Posterior cingulate gyrus (tissue), 11 donors: ENCODE results near the gene VMP1.

Experiments
- DNase-seq, 10 donors: peaks; one replicate each; pipeline versions ENCODE4 v3.0.0 to v3.0.0-alpha.2; 2020 to 2021; ENCODE audit warnings: mixed read lengths in 3 of 10
- intact Hi-C: fragments of 100-400 bp; cut with DNase I; formaldehyde crosslinking; loops from one replicate; pipeline ENCODE4 v1.15.1; 2023

The VMP1 gene

DNA sequence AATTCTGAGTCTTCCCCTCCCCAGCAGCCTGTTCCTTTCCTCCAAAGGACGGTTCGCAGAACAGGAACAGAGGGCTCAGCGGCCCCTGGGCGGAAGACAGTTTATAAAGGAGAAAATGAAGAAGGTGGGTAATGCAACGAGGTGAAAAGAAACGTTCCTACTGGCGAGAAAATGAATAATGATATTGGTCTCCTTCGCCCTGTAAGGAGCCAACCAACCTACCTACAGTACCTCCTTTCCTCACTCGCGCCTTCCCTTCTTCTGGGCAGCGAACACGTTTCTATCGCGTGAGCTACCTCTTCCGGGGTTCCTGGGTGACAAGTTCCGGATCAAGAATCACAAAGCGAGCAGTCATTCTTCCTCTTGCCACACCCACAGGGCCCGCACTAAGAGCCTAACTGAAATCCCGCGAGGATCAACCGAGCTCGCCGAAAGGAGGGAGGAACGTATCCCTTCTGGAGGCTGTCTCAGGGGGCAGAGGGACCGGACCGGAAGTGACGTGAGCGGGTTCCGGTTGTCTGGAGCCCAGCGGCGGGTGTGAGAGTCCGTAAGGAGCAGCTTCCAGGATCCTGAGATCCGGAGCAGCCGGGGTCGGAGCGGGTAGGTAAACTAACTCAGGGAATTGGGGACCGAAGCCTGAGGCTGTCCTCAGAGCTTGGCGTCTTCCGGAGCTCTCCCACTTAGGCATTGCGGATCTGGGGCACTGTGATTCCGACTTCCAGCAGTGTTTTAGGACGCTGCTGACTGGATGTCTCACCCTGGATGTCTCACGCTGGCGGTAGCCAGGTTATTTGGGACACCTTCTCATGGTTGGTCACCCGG, at the start of gene VMP1, which contains the start of gene PTRH2:
TSS of gene VMP1 (plus strand) at position 506 of the 822 bp plus-strand sequence. CDS start 23,793 bp downstream, outside the sequence.
TSS of gene PTRH2 (minus strand) at position 282 of the 822 bp plus-strand sequence. CDS start 9,452 bp downstream, outside the sequence.
- peak; percentile 97 to 100 (median 99) for DNase-seq
- intact Hi-C loops = loop anchor here (2.0 kb wide), 1 partner anchor 89 kb away; the partner anchor contains the start of gene CLTC

DNA sequence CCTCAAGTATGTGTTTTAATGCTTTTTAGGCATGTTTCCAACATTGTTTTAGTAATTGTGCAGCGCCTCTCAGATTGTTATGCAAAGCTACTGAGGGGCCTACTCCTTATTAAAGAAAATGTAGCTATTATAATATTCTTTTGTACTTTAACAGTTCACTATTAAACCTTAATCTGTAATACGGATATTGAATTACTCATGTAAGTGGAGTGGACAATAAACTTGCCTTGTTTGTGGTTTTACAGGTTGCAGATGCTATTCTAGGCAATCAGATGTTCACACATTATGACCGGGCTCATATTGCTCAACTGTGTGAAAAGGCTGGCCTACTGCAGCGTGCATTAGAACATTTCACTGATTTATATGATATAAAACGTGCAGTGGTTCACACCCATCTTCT, 41.2 kb upstream of the VMP1 start:
- intact Hi-C loops = no loop called here
- DNase-seq = no peak

DNA sequence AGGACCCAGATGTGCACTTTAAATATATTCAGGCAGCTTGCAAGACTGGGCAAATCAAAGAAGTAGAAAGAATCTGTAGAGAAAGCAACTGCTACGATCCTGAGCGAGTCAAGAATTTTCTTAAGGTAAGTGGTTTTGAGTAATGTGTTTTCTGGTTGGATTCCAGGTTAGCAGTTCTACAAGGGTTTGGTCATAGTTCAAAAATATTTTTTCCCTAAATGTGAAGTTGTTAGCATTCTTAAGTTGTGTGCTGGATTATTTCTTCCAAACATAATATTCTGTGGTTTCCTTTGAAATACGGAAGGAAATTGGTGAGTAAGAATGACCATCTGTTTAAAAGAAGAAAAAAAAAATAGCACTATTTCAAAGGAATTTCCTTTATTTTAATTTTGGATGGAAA, 38.6 kb upstream of the VMP1 start:
- intact Hi-C loops = no loop called here
- no peak for DNase-seq

DNA sequence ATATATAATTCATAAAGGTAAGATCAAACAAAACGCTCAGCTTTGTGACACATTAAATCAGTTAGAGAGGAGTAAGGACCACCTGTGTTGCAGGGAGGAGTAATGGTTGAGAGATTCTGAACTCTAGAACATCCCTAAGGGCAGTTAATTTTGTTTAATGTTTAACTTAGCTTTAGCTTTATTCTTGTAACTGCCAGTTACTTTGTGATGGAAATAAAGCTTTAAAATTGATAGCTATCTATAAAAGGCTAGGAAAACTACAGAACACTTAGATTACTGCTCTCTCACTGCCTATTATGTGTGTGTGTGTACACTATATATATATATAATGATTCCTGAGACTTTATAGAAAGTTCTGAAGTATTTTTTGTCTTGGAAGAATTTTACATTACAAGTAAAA, 38.0 kb upstream of the VMP1 start:
- DNase-seq = no peak
- intact Hi-C loops = no loop called here

DNA sequence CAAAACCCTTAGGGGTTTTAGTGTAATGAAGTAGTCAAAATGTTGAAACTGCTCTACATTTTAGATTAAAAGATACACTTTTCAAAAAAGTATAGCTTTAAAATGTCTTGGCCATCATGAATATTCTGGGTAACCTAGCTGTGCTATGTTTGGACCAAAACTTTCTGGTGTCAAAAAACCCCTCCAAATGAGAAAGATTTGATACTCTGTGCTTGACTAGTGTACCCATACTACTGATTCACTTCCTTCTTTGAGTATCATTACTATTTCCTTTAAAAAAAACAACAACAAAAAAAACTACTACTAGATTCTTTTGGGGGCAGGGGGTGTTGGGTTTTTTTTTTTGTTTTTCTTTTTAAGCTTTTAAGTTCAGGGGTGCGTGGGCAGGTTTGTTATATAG, 37.5 kb upstream of the VMP1 start:
- intact Hi-C loops = no loop called here

DNA sequence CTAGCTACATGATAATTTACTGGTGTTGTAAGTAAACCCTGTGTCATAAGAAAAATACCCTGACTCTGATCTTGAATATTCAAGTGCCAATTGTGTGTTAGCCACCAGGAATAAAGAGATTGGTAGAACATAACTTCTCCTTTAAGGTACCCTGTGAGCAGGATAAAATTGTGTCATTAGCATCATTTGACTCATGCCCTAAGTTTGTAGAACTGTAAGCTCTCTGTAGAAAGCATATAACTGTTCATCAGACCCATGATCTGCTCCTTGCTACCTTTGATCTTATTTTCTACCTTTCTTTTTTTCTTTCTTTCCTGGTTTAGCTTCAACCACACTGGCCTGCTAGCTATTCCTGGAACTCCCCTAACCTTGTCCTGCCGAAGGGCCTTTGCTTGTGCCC, 36.1 kb upstream of the VMP1 start:
- intact Hi-C loops = no loop called here
- DNase-seq = no peak

More for the DNA sequence above, 37.5 kb upstream of the VMP1 start:
- no peak for DNase-seq

DNA sequence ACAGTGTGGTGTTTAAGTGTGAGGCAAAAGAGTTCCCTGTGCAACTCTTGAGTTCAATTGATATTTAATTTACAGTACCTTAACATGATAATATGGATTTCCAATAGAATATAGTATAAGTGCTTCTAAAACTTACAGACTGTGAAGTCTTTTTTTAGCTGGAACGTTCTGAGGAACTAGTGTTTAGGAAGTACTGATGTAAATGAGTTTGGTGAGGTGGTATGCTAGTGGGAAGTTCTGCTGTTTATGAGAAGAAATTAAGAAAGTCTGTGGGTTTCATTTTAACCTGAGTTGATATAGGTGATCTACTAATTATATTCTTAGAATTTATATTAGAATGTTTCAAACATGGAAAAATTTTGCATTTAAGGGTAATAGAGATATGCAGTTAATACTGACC, 32.2 kb upstream of the VMP1 start:
- DNase-seq = no peak
- intact Hi-C loops = no loop called here

DNA sequence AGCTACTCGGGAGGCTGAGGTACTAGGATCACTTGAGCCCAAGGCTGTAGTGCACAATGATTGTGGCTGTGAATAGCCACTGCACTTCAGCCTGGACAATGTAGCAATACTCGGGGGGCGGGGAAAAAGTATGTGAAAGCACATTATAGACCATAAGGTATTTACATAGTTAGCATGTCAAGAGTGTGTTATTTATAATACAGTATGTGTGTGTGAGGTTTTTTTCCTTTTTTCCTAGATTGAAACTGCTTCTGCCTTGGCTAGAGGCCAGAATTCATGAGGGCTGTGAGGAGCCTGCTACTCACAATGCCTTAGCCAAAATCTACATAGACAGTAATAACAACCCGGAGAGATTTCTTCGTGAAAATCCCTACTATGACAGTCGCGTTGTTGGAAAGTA, 30.7 kb upstream of the VMP1 start:
- no peak for DNase-seq
- intact Hi-C loops = no loop called here

DNA sequence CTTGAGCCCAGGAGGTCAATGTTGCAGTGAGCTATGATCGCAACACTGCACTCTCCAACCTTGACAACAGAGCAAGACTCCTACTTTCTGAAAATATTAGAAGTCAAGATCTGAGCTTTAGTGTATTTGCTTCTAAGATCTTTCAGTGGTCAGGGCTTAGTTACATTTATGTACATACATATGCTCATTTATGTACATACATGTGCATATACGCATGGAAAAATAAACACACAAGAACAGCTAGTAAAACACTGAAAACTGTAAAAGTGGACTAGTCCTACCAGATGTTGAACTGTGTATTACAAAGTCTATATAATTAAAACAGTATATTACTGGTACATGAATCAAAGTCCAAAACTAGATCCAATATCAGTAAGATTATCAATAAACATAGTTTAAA, 28.5 kb upstream of the VMP1 start:
- no peak for DNase-seq

DNA sequence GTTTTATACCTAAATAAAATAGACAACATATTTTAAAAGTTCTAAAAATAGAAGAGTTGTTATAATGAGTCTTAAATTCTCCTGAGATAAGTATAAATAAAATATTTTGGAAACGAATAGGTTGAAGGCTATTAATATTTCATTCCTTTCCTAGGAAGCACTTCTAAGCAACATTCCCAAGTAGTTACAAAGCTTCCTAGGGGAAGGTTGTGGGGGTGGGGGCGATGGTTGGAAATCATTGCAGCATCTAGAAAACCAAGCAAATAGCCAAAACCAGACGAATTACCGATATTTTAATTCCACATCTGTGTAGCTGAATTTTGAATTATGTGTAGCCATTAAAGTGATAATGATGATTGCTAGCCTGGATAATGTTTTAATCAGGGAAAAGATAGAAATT, 27.1 kb upstream of the VMP1 start:
- intact Hi-C loops = no loop called here
- no peak for DNase-seq

More for the DNA sequence above, 28.5 kb upstream of the VMP1 start:
- intact Hi-C loops = no loop called here

DNA sequence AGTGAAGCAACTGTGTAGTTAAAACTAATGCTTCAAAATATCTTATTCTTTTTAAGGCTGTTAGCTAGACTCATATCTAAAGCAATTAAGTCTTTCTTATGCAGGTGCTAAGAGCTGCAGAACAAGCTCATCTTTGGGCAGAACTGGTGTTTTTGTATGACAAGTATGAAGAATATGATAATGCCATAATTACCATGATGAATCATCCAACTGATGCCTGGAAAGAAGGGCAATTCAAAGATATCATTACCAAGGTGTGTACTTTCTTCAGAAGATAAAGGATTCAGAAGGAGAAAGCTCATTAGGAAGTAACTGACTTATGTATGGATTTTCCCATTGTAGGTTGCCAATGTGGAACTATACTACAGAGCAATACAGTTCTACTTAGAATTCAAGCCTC, 24.2 kb upstream of the VMP1 start:
- no peak for DNase-seq
- intact Hi-C loops = no loop called here

DNA sequence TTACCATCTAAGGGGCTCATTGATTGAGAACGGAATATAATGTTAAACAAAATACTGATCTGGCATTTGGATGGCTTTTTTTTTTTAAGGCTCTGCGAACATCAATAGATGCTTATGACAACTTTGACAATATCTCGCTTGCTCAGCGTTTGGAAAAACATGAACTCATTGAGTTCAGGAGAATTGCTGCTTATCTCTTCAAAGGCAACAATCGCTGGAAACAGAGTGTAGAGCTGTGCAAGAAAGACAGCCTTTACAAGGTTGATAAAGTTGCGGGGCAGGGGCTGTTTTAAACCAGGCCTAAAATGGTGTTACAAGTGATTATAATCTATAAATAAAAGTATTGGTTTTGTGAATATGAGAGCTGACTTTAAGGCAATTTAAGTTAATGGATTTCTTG, 22.5 kb upstream of the VMP1 start:
- intact Hi-C loops = no loop called here
- no peak for DNase-seq

DNA sequence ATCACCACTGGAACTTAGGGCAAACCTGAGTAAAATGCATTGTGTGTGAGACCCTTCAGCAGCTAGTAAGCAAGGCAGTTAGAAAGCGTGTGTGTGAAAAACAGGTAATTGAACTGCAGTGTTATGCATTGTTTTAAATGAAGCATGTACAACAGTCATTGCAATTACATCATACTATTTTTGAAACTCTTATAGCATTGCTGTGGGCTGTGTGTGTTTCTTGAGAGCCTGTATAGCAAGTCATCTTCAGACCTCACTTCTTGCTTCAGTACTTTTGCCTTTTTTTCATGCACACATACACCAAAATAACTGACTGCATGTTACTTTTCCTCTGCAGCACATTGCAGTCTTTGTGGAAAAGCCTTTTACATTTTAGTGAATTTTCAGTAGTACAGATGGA, 19.4 kb upstream of the VMP1 start:
- no peak for DNase-seq
- intact Hi-C loops = no loop called here

DNA sequence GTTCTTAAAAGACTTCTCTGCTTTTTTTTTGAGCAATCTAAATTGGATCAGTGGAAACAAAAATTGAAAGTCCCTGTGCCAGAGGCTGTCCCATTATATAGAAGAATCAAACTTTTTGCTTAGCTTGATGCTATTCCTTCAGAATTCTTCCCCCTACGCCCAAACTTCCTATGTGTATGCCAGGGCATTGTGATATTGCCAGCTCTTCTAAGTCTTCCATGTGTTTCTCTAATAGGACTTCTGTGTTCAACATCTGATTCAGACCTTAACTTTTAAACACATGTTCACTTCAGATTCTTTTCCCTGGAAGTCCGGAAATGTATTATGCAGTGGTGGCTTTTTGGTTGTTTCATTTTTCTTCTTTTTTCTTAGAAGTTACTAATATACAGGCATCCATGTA, 19.0 kb upstream of the VMP1 start:
- no peak for DNase-seq
- intact Hi-C loops = no loop called here

DNA sequence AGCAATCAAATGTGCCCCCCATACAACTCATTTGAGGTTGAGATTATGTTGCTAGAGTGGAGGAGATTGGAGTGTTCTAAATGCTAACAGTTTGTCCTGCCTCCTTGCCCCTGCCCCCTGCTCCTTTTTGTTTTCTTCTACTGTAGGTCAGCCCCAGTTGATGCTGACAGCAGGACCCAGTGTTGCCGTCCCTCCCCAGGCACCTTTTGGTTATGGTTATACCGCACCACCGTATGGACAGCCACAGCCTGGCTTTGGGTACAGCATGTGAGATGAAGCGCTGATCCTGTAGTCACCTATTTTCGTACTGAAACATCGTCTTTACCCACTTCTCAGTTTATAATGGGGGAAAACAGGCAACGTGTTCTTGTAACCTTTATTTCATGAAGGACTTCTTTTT, 13.9 kb upstream of the VMP1 start:
- DNase-seq = no peak
- intact Hi-C loops = no loop called here

DNA sequence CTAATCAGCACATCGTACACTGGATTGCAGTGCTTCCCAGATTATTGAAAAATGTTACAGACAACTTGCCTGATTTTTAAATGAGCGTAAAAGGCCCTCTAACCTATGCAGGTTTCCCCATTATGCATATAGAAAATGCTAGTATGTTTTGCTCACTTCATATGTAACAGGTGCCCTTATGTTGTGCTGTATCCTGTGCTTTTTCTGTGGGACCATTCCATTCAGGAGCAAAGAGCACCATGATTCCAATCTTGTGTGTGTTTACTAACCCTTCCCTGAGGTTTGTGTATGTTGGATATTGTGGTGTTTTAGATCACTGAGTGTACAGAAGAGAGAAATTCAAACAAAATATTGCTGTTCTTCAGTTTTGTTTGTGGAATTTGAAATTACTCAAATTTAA, 13.1 kb upstream of the VMP1 start:
- intact Hi-C loops = no loop called here
- DNase-seq = no peak

DNA sequence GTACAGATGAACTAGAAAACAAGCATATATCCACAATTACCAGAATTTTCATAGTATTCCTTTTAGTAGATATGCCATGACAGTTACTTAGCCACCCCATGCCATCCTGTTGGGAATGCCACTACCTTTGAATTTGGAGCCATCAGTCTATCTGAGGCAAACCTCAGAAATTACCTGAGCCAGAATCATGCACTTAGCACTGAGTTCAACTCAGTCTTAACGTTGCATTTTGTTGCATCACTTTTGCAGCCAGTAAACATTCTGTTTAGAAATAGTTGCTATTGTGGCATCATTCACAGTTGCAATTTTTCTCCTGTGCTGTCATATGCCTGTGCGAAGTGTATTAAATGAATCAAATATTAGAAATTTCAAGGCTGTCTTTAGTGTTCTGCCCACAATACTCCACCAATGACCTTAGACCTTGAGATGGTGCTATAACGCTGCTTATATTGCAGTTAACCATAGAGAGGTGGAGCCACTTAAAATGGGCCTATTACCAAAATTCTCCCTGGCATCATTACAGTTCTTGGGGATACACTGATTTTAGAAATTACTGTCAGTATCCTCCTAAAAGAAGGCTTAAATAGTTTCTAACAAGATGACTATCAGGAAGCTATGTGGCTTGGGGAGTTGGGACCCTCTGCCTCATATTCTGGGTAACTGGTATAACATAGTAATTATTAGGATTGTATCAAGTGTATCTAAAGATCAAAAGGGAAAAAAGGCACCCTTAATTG, 11.3 kb upstream of the VMP1 start:
- DNase-seq = no peak
- intact Hi-C loops = no loop called here

DNA sequence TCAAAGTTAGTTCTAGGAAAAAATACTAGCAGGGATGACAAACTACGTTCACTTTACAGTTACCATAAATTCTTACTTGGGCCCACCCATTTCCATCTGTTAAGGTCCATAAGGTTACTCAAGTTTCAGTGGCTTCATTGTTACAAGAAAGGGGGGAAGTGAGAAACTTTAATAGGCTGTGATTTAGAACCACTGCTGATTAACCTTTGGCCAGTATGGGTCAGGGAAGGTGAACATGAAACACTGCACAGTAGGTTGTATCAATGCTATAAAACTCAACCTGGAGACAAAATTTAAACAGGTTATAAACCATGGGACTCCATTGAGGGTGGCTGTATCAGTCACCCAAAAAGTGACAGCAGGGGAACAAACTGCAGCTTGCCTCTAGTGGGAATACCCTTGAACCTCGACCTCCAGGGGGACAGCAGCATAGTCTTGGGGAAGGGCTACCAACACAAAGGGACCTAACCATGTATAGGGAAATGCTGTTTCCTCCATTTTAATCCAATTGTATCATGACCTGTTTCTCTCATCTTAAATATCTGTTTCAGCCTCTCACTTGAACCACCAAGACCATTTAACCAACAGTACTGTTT, 10.7 kb upstream of the VMP1 start:
- intact Hi-C loops = no loop called here
- no peak for DNase-seq

DNA sequence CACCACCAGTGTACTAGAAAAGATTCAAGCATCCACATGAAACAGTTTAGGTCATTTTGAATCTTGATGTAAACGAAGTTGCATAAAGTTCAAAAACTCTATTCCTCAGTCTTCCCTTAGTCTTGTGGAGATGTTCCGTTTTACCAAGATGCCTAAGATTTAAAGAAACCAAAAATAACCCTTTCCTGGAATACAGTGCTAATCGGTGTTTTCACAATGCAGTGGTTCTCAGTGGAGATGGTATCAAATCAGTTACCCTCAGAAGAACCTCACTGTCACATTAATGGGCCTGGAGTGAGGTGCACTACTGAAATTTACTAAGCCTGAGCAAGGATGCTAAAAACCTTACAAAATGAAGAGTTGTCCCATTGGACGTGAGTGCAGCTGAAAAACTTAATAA, 9.3 kb upstream of the VMP1 start:
- no peak for DNase-seq
- intact Hi-C loops = no loop called here

DNA sequence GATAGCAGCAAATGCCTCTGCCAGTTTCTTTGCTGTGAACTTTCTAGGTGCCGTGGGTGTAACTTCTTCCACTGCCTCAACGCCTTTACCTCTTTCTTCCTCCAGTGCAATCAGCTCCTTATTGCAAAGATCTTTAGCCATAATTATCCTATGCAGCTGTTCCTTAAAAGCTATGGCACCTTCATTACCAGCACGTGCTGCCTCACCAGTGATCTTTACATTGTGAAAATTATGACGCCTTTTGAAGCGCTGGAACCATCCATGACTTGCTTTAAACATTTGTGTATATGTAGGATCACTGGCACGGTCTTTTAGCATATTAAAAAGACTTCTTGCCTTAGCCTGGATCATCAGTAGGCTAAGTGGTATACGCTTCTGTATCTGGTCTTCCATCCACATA, 8.2 kb upstream of the VMP1 start:
- DNase-seq = no peak
- intact Hi-C loops = no loop called here

DNA sequence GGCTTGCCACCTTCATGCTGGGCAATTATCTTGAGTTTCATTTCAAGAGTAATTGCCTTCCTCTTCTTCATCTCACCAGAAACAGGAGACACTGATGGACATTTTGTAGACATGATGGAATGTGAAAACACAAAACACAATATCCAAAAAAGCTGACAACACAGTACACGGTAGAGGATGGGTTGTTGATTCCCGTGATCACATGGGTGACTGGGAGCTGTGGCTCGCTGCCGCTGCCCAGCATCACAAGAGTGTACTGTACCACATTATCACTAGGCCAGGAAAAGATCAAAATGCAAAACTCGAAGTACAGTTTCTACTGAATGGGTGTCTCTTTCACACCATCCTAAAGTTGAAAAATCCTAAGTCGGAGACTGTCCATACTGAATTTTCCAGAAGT, 7.7 kb upstream of the VMP1 start:
- no peak for DNase-seq
- intact Hi-C loops = no loop called here

DNA sequence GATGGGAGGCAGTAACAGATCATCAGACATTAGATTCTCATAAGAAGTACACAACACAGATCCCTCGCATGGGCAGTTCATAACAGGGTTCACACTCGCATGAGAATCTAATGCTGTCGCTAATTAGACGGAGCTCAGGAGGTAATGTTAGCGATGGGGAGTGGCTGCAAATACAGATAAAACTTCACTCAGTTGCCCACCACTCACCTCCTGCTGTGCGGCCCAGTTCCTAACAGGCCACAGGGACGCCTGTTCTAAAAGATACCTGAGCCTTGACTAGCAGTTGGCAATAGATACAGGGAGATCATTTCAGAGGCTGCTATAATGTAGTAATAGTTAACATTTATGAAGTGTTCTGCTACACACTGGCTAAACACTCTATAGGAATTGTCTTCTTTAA, 5.2 kb upstream of the VMP1 start:
- no peak for DNase-seq
- intact Hi-C loops = no loop called here
